HG02763 (cell line): Measurements from ENCODE around the gene MAGI2.

Experiments used
- ATAC-seq: cut with Tn5 transposase; IDR thresholded peaks from one replicate; pipeline ENCODE4 v1.9.1; 2021; ENCODE audit warnings: mild to moderate bottlenecking, moderate library complexity; ENCODE audit not compliant: unreplicated experiment

MAGI2 gene

GRCh38 chr7:79308192-79308591 is 145.3 kb downstream of the MAGI2 start:
- ATAC-seq = no peak

- ATAC-seq = no peak
Measured at GRCh38 chr7:79307376-79307775, 146.1 kb downstream of the MAGI2 start.

GRCh38 chr7:79304711-79305110 is 148.8 kb downstream of the MAGI2 start:
- ATAC-seq = no peak

GRCh38 chr7:79302293-79302692 is 151.2 kb downstream of the MAGI2 start:
- ATAC-seq = no peak

GRCh38 chr7:79301419-79301818 is 152.0 kb downstream of the MAGI2 start:
- no peak for ATAC-seq

GRCh38 chr7:79300573-79300972 is 152.9 kb downstream of the MAGI2 start:
- no peak for ATAC-seq

- ATAC-seq = no peak
Measured at GRCh38 chr7:79298145-79298760, 155.2 kb downstream of the MAGI2 start.

GRCh38 chr7:79296553-79297320 is 156.7 kb downstream of the MAGI2 start:
- ATAC-seq = no peak

GRCh38 chr7:79293655-79294142 is 159.8 kb downstream of the MAGI2 start:
- ATAC-seq = no peak

- no peak for ATAC-seq
Measured at GRCh38 chr7:79292834-79293233, 160.6 kb downstream of the MAGI2 start.

GRCh38 chr7:79291498-79291865 is 162.0 kb downstream of the MAGI2 start:
- ATAC-seq = no peak

- ATAC-seq = no peak
Measured at GRCh38 chr7:79290841-79291497, 162.5 kb downstream of the MAGI2 start.

GRCh38 chr7:79290398-79290797 is 163.1 kb downstream of the MAGI2 start:
- no peak for ATAC-seq

- ATAC-seq = no peak
Measured at GRCh38 chr7:79288655-79289054, 164.8 kb downstream of the MAGI2 start.

- ATAC-seq = no peak
Measured at GRCh38 chr7:79287981-79288380, 165.5 kb downstream of the MAGI2 start.

GRCh38 chr7:79286181-79286580 is 167.3 kb downstream of the MAGI2 start:
- no peak for ATAC-seq

- no peak for ATAC-seq
Measured at GRCh38 chr7:79285756-79286155, 167.7 kb downstream of the MAGI2 start.

GRCh38 chr7:79284211-79284610 is 169.3 kb downstream of the MAGI2 start:
- no peak for ATAC-seq

- ATAC-seq = no peak
Measured at GRCh38 chr7:79282882-79283602, 170.4 kb downstream of the MAGI2 start.

GRCh38 chr7:79282070-79282694 is 171.3 kb downstream of the MAGI2 start:
- no peak for ATAC-seq

GRCh38 chr7:79281426-79281825 is 172.0 kb downstream of the MAGI2 start:
- no peak for ATAC-seq
